K562 (cell line): ENCODE measurements around the gene ZNF439. TPM values are rescaled to one million over a fixed set of nuclear protein-coding genes. Genes with fewer than 3 reads are reported as not detected.

Experiments
- BDP1 ChIP-seq: IDR thresholded peaks from 3 replicates; pipeline ENCODE4 v1.6.1; 2011; ENCODE audit not compliant: insufficient read length, insufficient read depth
- CBFA2T3 ChIP-seq: fragments of 450-650 bp; IDR thresholded peaks from 2 replicates; pipeline ENCODE4 v1.6.1; 2017
- CTCFL ChIP-seq: IDR thresholded peaks from 2 replicates; pipeline ENCODE4 v1.6.1; 2011; ENCODE audit warnings: borderline replicate concordance, low read depth, mild to moderate bottlenecking, moderate library complexity, low read length; ENCODE audit not compliant: insufficient read depth, poor library complexity, severe bottlenecking
- E2F6 ChIP-seq, 2 experiments: IDR thresholded peaks; 2 replicates each; pipeline ENCODE4 v1.6.1; 2011; ENCODE audit warnings: borderline replicate concordance in 1 of 2, control low read depth in 1 of 2, low read depth in 1 of 2, low read length in 1 of 2, mild to moderate bottlenecking in 1 of 2, mixed read lengths in 1 of 2, moderate library complexity in 1 of 2; ENCODE audit not compliant: insufficient read depth in 1 of 2, insufficient read length in 1 of 2, poor library complexity in 1 of 2, severe bottlenecking in 1 of 2; ENCODE audit errors: extremely low read depth in 1 of 2
- EGR1 ChIP-seq: fragments of 450-650 bp; conservative IDR thresholded peaks from 2 replicates; pipeline ENCODE4 v1.6.1; 2017; ENCODE audit warnings: mild to moderate bottlenecking
- FOXP1 ChIP-seq: sonication (generic); formaldehyde crosslinking; IDR thresholded peaks from 2 replicates; pipeline ENCODE4 v1.8.0; 2022; ENCODE audit warnings: mild to moderate bottlenecking, missing genetic modification reagents
- HCFC1 ChIP-seq: IDR thresholded peaks from 2 replicates; pipeline ENCODE4 v1.6.1; 2012; ENCODE audit warnings: low read depth, low read length, improper control_type of control experiment
- HOXB6 ChIP-seq: fragments of 250-450 bp; sonication (Bioruptor Pico); IDR thresholded peaks from 2 replicates; pipeline ENCODE4 v1.5.1; 2022; ENCODE audit warnings: mild to moderate bottlenecking, borderline replicate concordance
- MYC ChIP-seq, 2 experiments: fragments of 250-450 bp in 1 of 2; sonication (Bioruptor Pico) in 1 of 2; IDR thresholded peaks; 2 replicates each; pipeline versions ENCODE4 v1.5.1 to v1.6.1; 2012 to 2021; ENCODE audit warnings: low read depth in 2 of 2, borderline replicate concordance in 1 of 2, improper control_type of control experiment in 1 of 2, low read length in 1 of 2, mild to moderate bottlenecking in 1 of 2, moderate library complexity in 1 of 2
- NFXL1 ChIP-seq: fragments of 450-650 bp; formaldehyde crosslinking; IDR thresholded peaks from 2 replicates; pipeline ENCODE4 v1.4.0; 2021; ENCODE audit warnings: mild to moderate bottlenecking
- PRDM10 ChIP-seq: fragments of 450-650 bp; IDR thresholded peaks from 2 replicates; pipeline ENCODE4 v1.6.1; 2018; ENCODE audit not compliant: partially characterized antibody
- PTRF ChIP-seq: fragments of 450-650 bp; IDR thresholded peaks from 2 replicates; pipeline ENCODE4 v1.6.1; 2016; ENCODE audit warnings: mild to moderate bottlenecking, missing genetic modification characterization, missing compliant biosample characterization
- RB1 ChIP-seq: fragments of 450-650 bp; IDR thresholded peaks from 2 replicates; pipeline ENCODE4 v1.6.1; 2017; ENCODE audit warnings: low read depth, mild to moderate bottlenecking
- SAFB2 ChIP-seq: fragments of 200-400 bp; formaldehyde crosslinking; IDR thresholded peaks from 2 replicates; pipeline ENCODE4 v1.6.1; 2018; ENCODE audit warnings: borderline replicate concordance, low read length, low read depth, moderate library complexity; ENCODE audit not compliant: severe bottlenecking
- SMARCA5 ChIP-seq: fragments of 450-650 bp; IDR thresholded peaks from 2 replicates; pipeline ENCODE4 v1.6.1; 2016
- SRSF1 ChIP-seq: fragments of 200-400 bp; formaldehyde crosslinking; IDR thresholded peaks from 2 replicates; pipeline ENCODE4 v1.6.1; 2017; ENCODE audit warnings: mild to moderate bottlenecking, low read depth, low read length, moderate library complexity
- TBL1XR1 ChIP-seq, 2 experiments: IDR thresholded peaks; 2 replicates each; pipeline ENCODE4 v1.6.1; 2012; ENCODE audit warnings: improper control_type of control experiment in 2 of 2, low read length in 2 of 2, mild to moderate bottlenecking in 1 of 2
- U2AF1 ChIP-seq: fragments of 200-400 bp; formaldehyde crosslinking; optimal IDR thresholded peaks from 2 replicates; pipeline ENCODE3; 2017; ENCODE audit warnings: mild to moderate bottlenecking, low read depth, low read length, moderate library complexity
- ZNF239 ChIP-seq: fragments of 250-450 bp; sonication (Bioruptor Pico); IDR thresholded peaks from 2 replicates; pipeline ENCODE4 v1.4.0; 2020; ENCODE audit warnings: mild to moderate bottlenecking
- ZNF263 ChIP-seq: sonication (generic); formaldehyde crosslinking; IDR thresholded peaks from 2 replicates; pipeline ENCODE4 v1.8.0; 2022; ENCODE audit warnings: mild to moderate bottlenecking, missing genetic modification reagents, borderline replicate concordance
- polyA plus RNA-seq, 8 experiments: library from polyadenylated mRNA; depleted of rRNA in 4 of 8; stranded (reverse) in 5 of 8; unstranded in 3 of 8; fragments of >200 nt; fragmentation: Nextera tagmentation in 2 of 8; fragmentation: Illumina TruSeq in 1 of 8; extraction: Ambion mirVana in 2 of 8; extraction: Trizol in 1 of 8; gene quantifications; 2 replicates each; pipeline versions ENCODE4 v1.2.1 to v1.2.3, GENCODE V29; 2011 to 2014; ENCODE audit warnings: inconsistent platforms in 1 of 8, missing spikeins in 1 of 8
- total RNA-seq, 7 experiments: library from RNA; depleted of rRNA in 6 of 7; stranded (reverse); fragments of >200 nt in 6 of 7; fragmentation: Illumina TruSeq in 2 of 7; extraction: Trizol in 2 of 7; gene quantifications; 2 replicates each; pipeline versions ENCODE4 v1.2.1 to v1.2.3, GENCODE V29; 2011 to 2021; ENCODE audit warnings: low replicate concordance in 1 of 7

The ZNF439 gene
- total and polyA plus RNA-seq, 9 of the 15 experiments (the other 6 are each of a cell fraction or from before 2014, with no cell fraction given), result 0.04 to 0.18 (median 0.10) TPM; not detected in 3

GRCh38 chr19:11814029-11814699 is 34.4 kb upstream of the ZNF439 start, which contains the start of gene ZNF440 (continued):
- TF ChIP-seq CTCFL (no peak), PTRF (tag) (no peak), FOXP1 (CRISPR knock-in tag) (0 out of 2 replicates have a peak, but pooled peaks have one; percentile 33), U2AF1 (no peak), ZNF263 (CRISPR knock-in tag) (no peak), HOXB6 (no peak), PRDM10 (peak; percentile 75), TBL1XR1 (IDR thresholded peaks at IDR 0.05; ENCODE audit: low read length in 2 of 2) (no peak), NFXL1 (CRISPR knock-in tag) (no peak), EGR1 (peak; percentile 25; the same call in 1 of the 2 replicates), SAFB2 (no peak), SRSF1 (no peak), SMARCA5 (no peak), BDP1 (no peak), HCFC1 (no peak), ZNF239 (CRISPR knock-in tag) (no peak), E2F6 (IDR thresholded peaks at IDR 0.05; ENCODE audit: borderline replicate concordance in 1 of 2, extremely low read depth in 1 of 2, insufficient read depth in 1 of 2, insufficient read length in 1 of 2, low read depth in 1 of 2, low read length in 1 of 2, poor library complexity in 1 of 2, severe bottlenecking in 1 of 2) (peak; percentile 22 to 46), CBFA2T3 (no peak), RB1 (peak; percentile 46; the same call in 1 of the 2 replicates), MYC (IDR thresholded peaks at IDR 0.05; ENCODE audit: low read depth, low read length) (peak; percentile 50), MYC (CRISPR knock-in tag; IDR thresholded peaks at IDR 0.05; ENCODE audit: borderline replicate concordance, low read depth) (no peak)
